Measurements from ENCODE around the gene PRKAG1. TPM values are rescaled to one million over a fixed set of nuclear protein-coding genes. Genes with fewer than 3 reads are reported as not detected.

Gene PRKAG1
- polyA plus RNA-seq, 2 donors = 52.5 to 54.7 TPM

DNA sequence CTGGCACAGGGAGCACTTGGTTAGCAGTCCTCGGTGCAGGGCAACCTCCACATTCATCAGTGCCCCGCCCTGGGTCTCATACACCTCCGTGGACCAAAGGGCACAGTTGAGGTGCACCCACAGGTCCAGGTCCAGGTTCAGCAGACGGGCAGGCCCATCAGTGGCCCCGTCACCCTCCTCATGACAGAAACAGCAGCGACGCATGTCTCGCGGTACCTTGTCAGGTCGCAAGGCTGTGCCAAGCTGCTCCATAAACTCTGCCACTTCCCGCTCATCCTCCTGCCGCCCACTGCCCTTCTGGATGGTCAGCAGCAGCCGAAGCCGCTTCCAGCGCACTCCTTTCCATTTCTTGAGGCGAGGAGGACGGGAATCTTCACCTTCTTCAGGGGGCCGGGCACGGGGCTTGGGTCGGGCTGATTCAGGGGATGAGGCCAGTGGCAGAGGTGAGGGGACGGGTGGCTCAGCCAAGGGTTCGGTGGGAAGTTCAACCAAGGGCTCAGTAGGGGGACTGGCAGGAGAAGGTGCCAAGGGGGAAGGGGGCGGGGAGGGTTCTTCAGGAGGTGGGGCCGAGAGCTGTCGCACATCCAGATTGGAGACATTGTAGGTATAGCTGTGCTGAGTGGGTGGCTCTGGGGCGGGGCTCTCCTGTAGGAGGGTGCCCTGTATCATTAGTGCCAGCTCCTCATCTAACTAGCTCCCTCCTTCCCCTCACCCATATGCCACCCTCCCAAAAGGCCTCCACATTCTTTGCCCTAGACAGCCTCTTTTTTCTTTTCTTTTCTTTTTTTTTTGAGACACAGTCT lies 8.3 kb upstream of the PRKAG1 start:
- peaks cover 25 to 62% of the 10 kb centered on the region in 2 donors for H3K36me3 ChIP-seq (ENCODE audit: control insufficient read depth in 2 of 2, insufficient read depth in 2 of 2, low read length in 1 of 2)
- no peaks in the 10 kb centered on the region for H3K9me3 ChIP-seq (ENCODE audit: control insufficient read depth in 2 of 2, insufficient read depth in 1 of 2, low read depth in 1 of 2, low read length in 1 of 2)
- no peak overlapping the region for H3K27ac ChIP-seq (ENCODE audit: low read depth in 2 of 2, low read length in 1 of 2)
- 91 to 93% methylated on average over 24 to 26 of the region's 26 CpGs for WGBS, 2 donors
- no peaks in the 10 kb centered on the region for H3K4me1 ChIP-seq (ENCODE audit: control insufficient read depth in 2 of 2, insufficient read depth in 2 of 2, low read length in 1 of 2)
- no peaks in the 10 kb centered on the region for H3K27me3 ChIP-seq (ENCODE audit: control insufficient read depth in 1 of 2, insufficient read depth in 2 of 2, low read length in 2 of 2)
- no peak overlapping the region for H3K4me3 ChIP-seq (ENCODE audit: low read depth in 1 of 2, low read length in 2 of 2)

DNA sequence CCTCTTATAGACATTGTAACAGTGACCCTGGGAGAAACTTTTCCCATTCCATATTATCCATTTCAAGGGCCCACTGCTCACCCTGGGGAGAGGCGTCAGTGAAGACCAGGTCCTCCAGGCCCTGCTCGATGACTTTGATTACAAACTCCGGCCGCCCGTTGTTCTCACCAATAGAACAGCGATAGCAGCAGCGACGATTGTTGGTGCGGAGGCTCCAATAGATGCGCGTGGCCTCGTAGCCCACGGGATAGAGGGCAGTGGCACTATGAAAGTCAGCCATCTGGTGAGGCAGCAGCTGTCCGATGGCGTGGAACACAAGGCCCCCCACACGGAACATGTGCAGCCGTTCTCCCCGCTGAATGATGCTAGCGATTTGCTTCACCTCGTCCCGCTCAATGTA lies 7.5 kb upstream of the PRKAG1 start:
- Histone ChIP-seq H3K4me1 (ENCODE audit: control insufficient read depth in 2 of 2, insufficient read depth in 2 of 2, low read length in 1 of 2) (no peaks in the 10 kb centered on the region), H3K36me3 (ENCODE audit: control insufficient read depth in 2 of 2, insufficient read depth in 2 of 2, low read length in 1 of 2) (peaks cover 27 to 65% of the 10 kb centered on the region in 2 donors), H3K27me3 (ENCODE audit: control insufficient read depth in 1 of 2, insufficient read depth in 2 of 2, low read length in 2 of 2) (no peaks in the 10 kb centered on the region), H3K9me3 (ENCODE audit: control insufficient read depth in 2 of 2, insufficient read depth in 1 of 2, low read depth in 1 of 2, low read length in 1 of 2) (no peaks in the 10 kb centered on the region), H3K4me3 (ENCODE audit: low read depth in 1 of 2, low read length in 2 of 2) (no peak overlapping the region), H3K27ac (ENCODE audit: low read depth in 2 of 2, low read length in 1 of 2) (no peak overlapping the region)
- WGBS, 2 donors = 95 to 96% methylated on average over 21 of the region's 21 CpGs

DNA sequence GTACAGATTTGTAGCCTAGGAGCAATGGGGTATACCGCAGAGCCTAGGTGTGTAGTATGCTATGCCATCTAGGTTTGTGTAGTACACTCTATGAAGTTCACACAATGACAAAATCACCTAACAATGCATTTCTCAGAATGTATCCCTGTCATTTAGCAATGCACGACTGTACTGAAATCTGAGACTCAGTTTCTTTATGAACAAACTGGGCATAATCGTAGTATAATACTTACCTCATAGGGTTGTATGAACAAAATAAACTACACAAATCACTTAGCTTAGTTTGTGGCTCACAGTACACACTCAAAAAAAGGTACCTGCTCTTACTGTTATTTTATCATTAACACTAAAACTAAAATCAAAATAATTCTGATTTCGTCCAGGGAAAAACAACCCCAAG lies 6.9 kb upstream of the PRKAG1 start:
- WGBS, 2 donors = 85 to 89% methylated on average over 4 of the region's 4 CpGs
- H3K36me3 ChIP-seq (ENCODE audit: control insufficient read depth in 2 of 2, insufficient read depth in 2 of 2, low read length in 1 of 2) = peaks cover 27 to 59% of the 10 kb centered on the region in 2 donors
- H3K27me3 ChIP-seq (ENCODE audit: control insufficient read depth in 1 of 2, insufficient read depth in 2 of 2, low read length in 2 of 2) = no peaks in the 10 kb centered on the region
- no peaks in the 10 kb centered on the region for H3K9me3 ChIP-seq (ENCODE audit: control insufficient read depth in 2 of 2, insufficient read depth in 1 of 2, low read depth in 1 of 2, low read length in 1 of 2)
- H3K4me1 ChIP-seq (ENCODE audit: control insufficient read depth in 2 of 2, insufficient read depth in 2 of 2, low read length in 1 of 2) = no peaks in the 10 kb centered on the region
- no peak overlapping the region for H3K4me3 ChIP-seq (ENCODE audit: low read depth in 1 of 2, low read length in 2 of 2)
- H3K27ac ChIP-seq (ENCODE audit: low read depth in 2 of 2, low read length in 1 of 2) = no peak overlapping the region

DNA sequence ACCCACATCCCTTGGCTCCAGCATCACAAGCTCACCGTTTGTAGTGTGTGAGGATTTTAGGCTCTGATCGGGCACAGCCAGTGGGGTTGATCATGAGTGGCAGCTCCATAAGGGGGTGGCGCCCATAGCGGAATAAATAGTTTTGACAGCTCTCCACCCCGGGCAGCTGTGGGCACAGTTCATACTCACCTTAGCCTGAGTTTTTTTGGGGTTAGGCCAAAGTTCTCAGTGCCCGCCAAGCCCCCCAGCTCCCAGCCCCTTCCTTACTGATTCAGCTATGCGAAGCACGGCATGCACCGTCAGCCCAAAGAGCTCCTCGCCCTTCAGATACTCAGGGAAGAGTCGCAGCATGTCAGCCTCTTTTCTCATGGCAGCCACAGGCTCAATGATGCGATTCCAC lies 6.0 kb upstream of the PRKAG1 start:
- WGBS, 2 donors = 85 to 88% methylated on average over 12 of the region's 12 CpGs
- H3K27ac ChIP-seq (ENCODE audit: low read depth in 2 of 2, low read length in 1 of 2) = no peak overlapping the region

DNA sequence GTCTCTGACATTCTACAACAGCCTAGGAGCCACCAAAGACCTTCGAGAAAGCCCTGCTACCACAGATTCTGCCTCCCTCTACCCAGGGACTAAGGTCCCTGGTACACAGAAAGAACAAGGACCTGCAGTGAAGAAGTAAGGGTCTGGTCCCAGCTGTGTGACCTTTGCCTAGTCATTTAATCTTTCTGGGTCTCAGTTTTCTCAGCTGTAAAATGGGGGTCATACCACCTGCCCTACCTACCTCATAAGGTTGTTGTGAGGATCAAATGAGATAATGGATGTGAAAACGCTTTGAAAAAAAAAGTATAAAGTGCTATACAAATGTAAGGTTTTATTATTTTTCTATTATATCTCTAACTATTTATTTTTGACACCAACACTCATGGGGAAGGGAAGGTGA lies 5.2 kb upstream of the PRKAG1 start:
- Histone ChIP-seq H3K4me3 (ENCODE audit: low read depth in 1 of 2, low read length in 2 of 2) (no peak overlapping the region), H3K4me1 (ENCODE audit: control insufficient read depth in 2 of 2, insufficient read depth in 2 of 2, low read length in 1 of 2) (no peaks in the 10 kb centered on the region), H3K27me3 (ENCODE audit: control insufficient read depth in 1 of 2, insufficient read depth in 2 of 2, low read length in 2 of 2) (no peaks in the 10 kb centered on the region), H3K9me3 (ENCODE audit: control insufficient read depth in 2 of 2, insufficient read depth in 1 of 2, low read depth in 1 of 2, low read length in 1 of 2) (no peaks in the 10 kb centered on the region), H3K36me3 (ENCODE audit: control insufficient read depth in 2 of 2, insufficient read depth in 2 of 2, low read length in 1 of 2) (peaks cover 23 to 58% of the 10 kb centered on the region in 2 donors), H3K27ac (ENCODE audit: low read depth in 2 of 2, low read length in 1 of 2) (no peak overlapping the region)
- 90 to 95% methylated on average over 2 of the region's 2 CpGs for WGBS, 2 donors

More for the DNA sequence above, 6.0 kb upstream of the PRKAG1 start:
- Histone ChIP-seq H3K4me3 (ENCODE audit: low read depth in 1 of 2, low read length in 2 of 2) (no peak overlapping the region), H3K9me3 (ENCODE audit: control insufficient read depth in 2 of 2, insufficient read depth in 1 of 2, low read depth in 1 of 2, low read length in 1 of 2) (no peaks in the 10 kb centered on the region), H3K36me3 (ENCODE audit: control insufficient read depth in 2 of 2, insufficient read depth in 2 of 2, low read length in 1 of 2) (peaks cover 27 to 58% of the 10 kb centered on the region in 2 donors), H3K27me3 (ENCODE audit: control insufficient read depth in 1 of 2, insufficient read depth in 2 of 2, low read length in 2 of 2) (no peaks in the 10 kb centered on the region), H3K4me1 (ENCODE audit: control insufficient read depth in 2 of 2, insufficient read depth in 2 of 2, low read length in 1 of 2) (no peaks in the 10 kb centered on the region)

DNA sequence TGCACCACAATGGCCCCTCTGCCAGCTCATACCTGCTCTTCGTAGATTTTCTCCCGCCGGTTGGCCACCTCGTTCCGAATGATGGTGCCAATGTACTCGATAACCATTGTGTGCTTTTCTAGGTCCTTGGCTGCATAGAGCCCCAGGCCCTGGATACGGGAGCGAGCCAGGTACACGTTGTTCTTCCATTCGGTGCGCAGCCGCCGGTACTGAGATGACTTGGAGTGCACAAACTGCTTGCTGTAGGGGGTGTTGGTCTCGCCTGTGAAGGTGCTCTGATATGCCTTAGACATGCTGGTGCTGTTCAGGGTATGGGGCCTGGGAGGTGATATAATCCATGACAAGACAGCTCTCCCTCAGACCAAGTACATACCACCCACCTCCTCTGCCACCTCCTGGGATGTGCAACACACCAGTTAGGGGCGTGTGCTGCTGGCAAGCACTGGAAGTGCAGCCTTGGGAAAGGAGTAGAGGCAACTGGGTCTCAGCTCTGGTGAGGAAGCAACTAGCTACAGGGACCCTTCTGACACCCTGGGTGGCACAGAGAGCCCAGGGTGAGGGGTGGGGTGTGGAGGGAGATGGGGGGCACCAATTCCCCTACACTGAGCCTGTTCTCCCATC lies 4.1 kb upstream of the PRKAG1 start:
- whole genome bisulfite sequencing, 2 donors = 81 to 91% methylated on average over 15 of the region's 15 CpGs
- Histone ChIP-seq H3K4me1 (ENCODE audit: control insufficient read depth in 2 of 2, insufficient read depth in 2 of 2, low read length in 1 of 2) (peaks cover 0 to 3% of the 10 kb centered on the region in 2 donors), H3K36me3 (ENCODE audit: control insufficient read depth in 2 of 2, insufficient read depth in 2 of 2, low read length in 1 of 2) (peaks cover 19 to 53% of the 10 kb centered on the region in 2 donors), H3K27me3 (ENCODE audit: control insufficient read depth in 1 of 2, insufficient read depth in 2 of 2, low read length in 2 of 2) (no peaks in the 10 kb centered on the region), H3K9me3 (ENCODE audit: control insufficient read depth in 2 of 2, insufficient read depth in 1 of 2, low read depth in 1 of 2, low read length in 1 of 2) (no peaks in the 10 kb centered on the region), H3K27ac (ENCODE audit: low read depth in 2 of 2, low read length in 1 of 2) (no peak overlapping the region), H3K4me3 (ENCODE audit: low read depth in 1 of 2, low read length in 2 of 2) (no peak overlapping the region)

DNA sequence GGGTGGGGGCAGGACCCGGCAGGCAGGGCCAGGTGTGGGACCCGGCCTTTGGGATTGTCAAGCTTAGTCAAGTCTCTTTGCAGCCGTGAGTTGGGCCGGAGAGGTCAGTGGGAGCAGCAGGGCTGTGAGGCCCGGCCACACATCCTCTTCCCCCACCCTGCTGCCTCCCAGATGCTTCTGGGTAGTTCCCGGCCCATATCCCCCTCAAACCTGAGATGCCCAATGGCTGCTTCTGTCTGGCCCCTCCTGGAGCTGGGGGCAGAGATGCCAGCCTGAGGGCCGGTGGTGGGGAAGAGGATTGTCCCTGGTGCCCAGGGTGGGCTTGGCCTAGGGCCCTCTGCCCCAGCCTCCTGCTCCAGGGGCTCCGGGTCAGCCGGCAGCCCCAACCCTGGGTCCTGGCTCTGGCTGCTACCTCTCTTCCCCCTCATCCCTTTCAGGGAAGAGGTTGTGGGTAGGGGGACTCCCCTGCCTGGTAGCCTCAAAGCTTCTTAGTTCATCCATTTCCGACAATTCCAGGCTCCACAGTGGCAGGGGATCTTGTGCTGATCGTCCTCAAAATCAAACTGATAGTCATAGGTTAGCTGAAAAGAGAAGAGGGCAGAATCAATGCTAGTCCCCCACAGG lies 2.8 kb upstream of the PRKAG1 start:
- Histone ChIP-seq H3K4me3 (ENCODE audit: low read depth in 1 of 2, low read length in 2 of 2) (no peak overlapping the region), H3K4me1 (ENCODE audit: control insufficient read depth in 2 of 2, insufficient read depth in 2 of 2, low read length in 1 of 2) (peaks cover 2 to 3% of the 10 kb centered on the region in 2 donors), H3K27ac (ENCODE audit: low read depth in 2 of 2, low read length in 1 of 2) (no peak overlapping the region), H3K27me3 (ENCODE audit: control insufficient read depth in 1 of 2, insufficient read depth in 2 of 2, low read length in 2 of 2) (no peaks in the 10 kb centered on the region), H3K36me3 (ENCODE audit: control insufficient read depth in 2 of 2, insufficient read depth in 2 of 2, low read length in 1 of 2) (peaks cover 19 to 44% of the 10 kb centered on the region in 2 donors), H3K9me3 (ENCODE audit: control insufficient read depth in 2 of 2, insufficient read depth in 1 of 2, low read depth in 1 of 2, low read length in 1 of 2) (no peaks in the 10 kb centered on the region)
- 77 to 83% methylated on average over 11 of the region's 11 CpGs for WGBS, 2 donors

DNA sequence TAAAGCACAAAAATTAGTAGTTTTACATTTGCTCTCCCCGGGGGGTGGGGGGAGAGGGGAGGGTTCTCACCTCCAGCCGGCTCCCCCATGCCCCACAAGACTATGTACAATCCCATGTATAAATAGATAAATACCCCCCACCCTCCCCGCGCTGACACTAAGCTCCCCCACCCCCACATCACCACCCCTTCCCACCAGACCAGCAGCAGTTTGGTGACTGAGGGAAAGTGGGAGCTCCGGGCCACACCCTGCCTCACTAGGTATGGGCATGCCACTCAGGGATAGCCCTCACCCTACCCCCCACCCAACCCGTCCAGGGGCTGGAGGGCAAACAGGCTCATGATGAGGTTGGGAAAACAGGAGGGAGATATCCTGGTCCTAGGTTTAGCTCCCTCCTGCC lies 1.9 kb upstream of the PRKAG1 start:
- H3K36me3 ChIP-seq (ENCODE audit: control insufficient read depth in 2 of 2, insufficient read depth in 2 of 2, low read length in 1 of 2) = peaks cover 19 to 36% of the 10 kb centered on the region in 2 donors
- H3K27ac ChIP-seq (ENCODE audit: low read depth in 2 of 2, low read length in 1 of 2) = no peak overlapping the region
- no peaks in the 10 kb centered on the region for H3K9me3 ChIP-seq (ENCODE audit: control insufficient read depth in 2 of 2, insufficient read depth in 1 of 2, low read depth in 1 of 2, low read length in 1 of 2)
- WGBS, 2 donors = 84 to 85% methylated on average over 6 of the region's 6 CpGs
- no peak overlapping the region for H3K4me3 ChIP-seq (ENCODE audit: low read depth in 1 of 2, low read length in 2 of 2)
- peaks cover 2 to 3% of the 10 kb centered on the region in 2 donors for H3K4me1 ChIP-seq (ENCODE audit: control insufficient read depth in 2 of 2, insufficient read depth in 2 of 2, low read length in 1 of 2)
- no peaks in the 10 kb centered on the region for H3K27me3 ChIP-seq (ENCODE audit: control insufficient read depth in 1 of 2, insufficient read depth in 2 of 2, low read length in 2 of 2)

DNA sequence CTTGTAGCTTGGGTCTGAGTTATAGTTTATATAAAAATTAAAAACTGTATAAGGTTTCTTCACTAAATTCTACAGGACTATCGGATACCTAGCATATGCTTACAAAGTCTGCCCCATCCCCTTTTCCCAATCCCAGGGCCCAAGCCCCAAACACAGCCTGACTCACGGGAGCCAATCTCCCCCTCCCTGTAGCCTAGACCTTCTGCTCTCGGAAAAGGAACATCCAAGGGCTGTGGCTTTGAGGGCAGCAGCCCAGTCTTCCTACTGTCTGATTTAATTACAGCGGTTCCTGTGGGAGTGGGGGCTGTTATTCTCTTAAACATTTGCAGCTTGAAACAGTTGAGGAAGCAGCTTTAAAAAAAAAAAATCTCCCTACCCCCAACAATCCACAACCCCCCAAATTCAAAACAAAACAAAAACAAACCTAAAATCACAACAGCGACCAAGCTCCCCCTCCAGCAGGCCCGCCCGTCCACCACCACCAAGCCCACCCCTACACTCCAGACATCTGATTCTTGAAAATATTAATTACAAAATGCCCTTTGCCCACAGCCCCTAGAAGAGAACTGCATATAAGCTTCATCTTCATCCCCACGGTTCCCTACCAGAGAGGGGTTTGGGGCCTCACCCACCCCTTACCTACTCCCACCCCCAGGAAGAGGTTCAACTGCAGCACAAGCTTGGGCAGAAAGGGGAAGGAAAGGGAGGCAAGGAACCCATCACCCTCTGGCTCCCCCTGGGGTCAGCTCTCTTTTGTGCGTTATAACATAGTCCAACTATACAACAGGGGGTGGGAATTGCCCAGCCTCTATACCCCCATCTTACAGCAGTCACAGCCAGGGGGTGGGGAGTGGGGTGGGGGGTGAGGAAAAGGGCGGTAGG lies 1.1 kb upstream of the PRKAG1 start:
- WGBS, 2 donors = 58 to 62% methylated on average over 10 of the region's 10 CpGs
- H3K27me3 ChIP-seq (ENCODE audit: control insufficient read depth in 1 of 2, insufficient read depth in 2 of 2, low read length in 2 of 2) = no peaks in the 10 kb centered on the region
- no peak overlapping the region for H3K4me3 ChIP-seq (ENCODE audit: low read depth in 1 of 2, low read length in 2 of 2)
- H3K4me1 ChIP-seq (ENCODE audit: control insufficient read depth in 2 of 2, insufficient read depth in 2 of 2, low read length in 1 of 2) = peaks cover 2 to 3% of the 10 kb centered on the region in 2 donors
- peaks cover 12 to 32% of the 10 kb centered on the region in 2 donors for H3K36me3 ChIP-seq (ENCODE audit: control insufficient read depth in 2 of 2, insufficient read depth in 2 of 2, low read length in 1 of 2)
- peak overlapping the region; percentile 84 to 90 for H3K27ac ChIP-seq (ENCODE audit: low read depth in 2 of 2, low read length in 1 of 2)
- H3K9me3 ChIP-seq (ENCODE audit: control insufficient read depth in 2 of 2, insufficient read depth in 1 of 2, low read depth in 1 of 2, low read length in 1 of 2) = no peaks in the 10 kb centered on the region
